NK-92 treated with Interleukin-12 subunit alpha and Interleukin-12 subunit beta, amount 100 ng/mL, for 24 hours (cell line): ENCODE measurements around the gene HHLA2.
"Not testable (repeated sequence)": the region's sequence is repeated elsewhere in the genome, so short reads cannot be mapped to it uniquely, and the experiment has no call there.

Experiments used
- DNase-seq: peaks from one replicate; lab custom pipeline; 2025; lab: John Stamatoyannopoulos, UW

HHLA2 gene

GRCh38 chr3:108296239-108296638 is at the start of gene HHLA2:
TSS of gene HHLA2 (plus strand) at chr3:108296548. CDS start at chr3:108351814, 55,266 bp downstream.
- no peak for DNase-seq

- DNase-seq: no peak
Observed at GRCh38 chr3:108250626-108251025, 45.7 kb upstream of the HHLA2 start.

- no peak for DNase-seq
Observed at GRCh38 chr3:108251265-108251664, 45.1 kb upstream of the HHLA2 start.

DNA sequence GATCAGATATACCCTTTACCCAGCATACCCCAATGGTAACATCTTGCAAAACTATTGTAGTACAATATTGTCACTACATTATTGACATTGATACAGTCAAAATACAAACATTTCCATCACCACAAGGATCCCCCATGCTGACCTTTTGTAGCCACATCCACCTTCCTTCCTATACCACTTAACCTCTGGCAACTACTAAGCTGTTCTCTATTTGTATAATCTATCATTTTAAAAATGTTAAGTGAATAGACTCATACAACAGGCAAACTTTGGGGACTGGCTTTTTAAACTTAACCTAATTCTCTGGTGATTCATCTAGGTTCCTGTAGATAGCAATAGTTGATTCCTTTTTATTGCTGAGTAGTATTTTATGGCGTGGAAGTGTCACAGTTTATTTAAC is 44.5 kb upstream of the HHLA2 start:
- DNase-seq: no peak

- no peak for DNase-seq
Observed at GRCh38 chr3:108255131-108255530, 41.2 kb upstream of the HHLA2 start.

- not testable (repeated sequence) for DNase-seq
Observed at GRCh38 chr3:108264534-108265298, 31.6 kb upstream of the HHLA2 start.

DNA sequence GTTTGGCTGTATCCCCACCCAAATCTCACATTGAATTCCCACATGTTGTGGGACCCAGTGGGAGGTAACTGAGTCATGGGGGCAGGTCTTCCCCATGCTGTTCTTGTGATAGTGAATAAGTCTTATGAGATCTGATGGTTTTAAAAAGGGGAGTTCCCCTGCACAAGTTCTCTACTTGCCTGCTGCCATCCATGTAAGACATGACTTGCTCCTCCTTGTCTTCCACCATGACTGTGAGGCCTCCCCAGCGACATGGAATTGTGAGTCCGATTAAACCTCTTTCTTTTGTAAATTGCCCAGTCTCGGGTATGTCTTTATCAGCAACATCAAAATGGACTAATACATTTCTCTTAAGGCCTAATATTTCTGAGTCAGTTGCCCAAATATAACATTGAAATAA is 28.1 kb upstream of the HHLA2 start:
- not testable (repeated sequence) for DNase-seq

DNA sequence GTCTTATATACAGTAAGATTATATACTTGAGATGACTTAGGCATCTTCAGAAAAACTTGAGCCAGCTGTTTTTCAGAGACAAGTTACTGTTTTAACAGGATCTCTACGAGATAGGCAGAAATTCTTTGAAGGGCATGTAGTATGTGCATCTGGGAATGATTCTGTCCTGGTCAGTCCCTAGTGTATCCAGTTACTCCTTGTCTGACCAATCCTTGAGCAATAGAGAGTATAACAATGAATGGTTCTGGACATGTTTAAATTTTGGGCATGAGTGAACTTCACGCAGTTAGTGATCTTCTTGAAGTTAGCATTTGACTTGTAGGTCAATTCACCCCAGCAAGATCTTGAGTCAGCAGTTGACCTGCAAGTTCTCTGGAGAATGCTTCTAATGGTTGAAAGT is 24.7 kb upstream of the HHLA2 start:
- no peak for DNase-seq

DNA sequence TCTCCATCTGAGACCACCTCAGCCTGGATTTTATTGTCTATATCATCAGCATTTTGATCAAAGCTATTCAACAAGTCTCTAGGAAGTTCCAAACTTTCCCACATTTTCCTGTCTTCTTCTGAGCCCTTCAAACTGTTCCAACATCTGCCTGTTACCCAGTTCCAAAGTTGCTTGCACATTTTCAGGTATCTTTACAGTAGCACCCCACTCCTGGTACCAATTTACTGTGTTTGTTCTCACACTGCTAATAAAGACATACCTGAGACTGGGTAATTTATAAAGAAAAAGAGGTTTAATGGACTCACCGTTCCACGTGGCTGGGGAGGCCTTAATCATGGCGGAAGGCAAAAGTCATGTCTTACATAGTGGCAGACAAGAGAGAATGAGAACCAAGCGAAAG is 17.3 kb upstream of the HHLA2 start:
- not testable (repeated sequence) for DNase-seq

- DNase-seq: no peak
Observed at GRCh38 chr3:108280476-108280875, 15.9 kb upstream of the HHLA2 start.

DNA sequence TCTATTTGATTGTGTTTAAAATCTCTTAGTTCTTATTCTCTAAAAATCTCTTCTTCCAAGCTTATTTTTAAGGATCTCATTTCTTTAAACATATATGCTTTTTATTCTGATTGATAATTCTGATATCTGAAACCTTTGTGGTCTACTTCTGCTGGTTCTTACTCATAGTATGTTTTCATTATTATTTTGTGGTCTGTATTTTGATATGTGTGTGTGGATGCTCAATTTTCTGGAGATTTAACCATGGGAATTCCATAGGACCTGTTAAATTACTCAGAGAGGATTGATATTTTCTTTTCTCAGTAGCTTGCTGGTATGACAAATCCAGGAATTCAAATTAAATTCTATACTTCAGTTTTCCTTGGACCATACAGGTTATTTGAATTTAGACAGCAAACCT is 14.7 kb upstream of the HHLA2 start:
- no peak for DNase-seq

DNA sequence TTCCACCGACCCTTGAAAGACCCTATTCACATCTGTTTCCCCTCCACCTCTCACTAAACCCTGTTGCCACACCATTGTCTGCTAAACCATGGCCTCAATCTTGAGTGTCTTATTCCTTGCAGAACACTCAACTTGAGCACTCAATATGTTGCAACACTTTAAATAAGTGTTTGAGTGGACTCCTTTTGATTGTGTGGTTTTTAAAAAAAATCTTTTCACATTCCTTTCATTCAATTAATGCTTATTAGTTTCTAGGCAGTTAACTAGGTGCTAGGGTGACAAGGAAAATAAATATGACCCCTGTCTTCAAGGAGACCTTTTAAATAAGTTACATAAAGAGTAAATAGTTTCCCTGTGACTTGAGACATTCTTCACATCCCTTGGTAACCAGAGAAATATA is 13.3 kb upstream of the HHLA2 start:
- no peak for DNase-seq

GRCh38 chr3:108283989-108284388 is 12.4 kb upstream of the HHLA2 start:
- DNase-seq: no peak

- DNase-seq: no peak
Observed at GRCh38 chr3:108285176-108285575, 11.2 kb upstream of the HHLA2 start.

GRCh38 chr3:108287146-108287545 is 9.2 kb upstream of the HHLA2 start:
- no peak for DNase-seq

- DNase-seq: not testable (repeated sequence)
Observed at GRCh38 chr3:108288193-108288592, 8.2 kb upstream of the HHLA2 start.

DNA sequence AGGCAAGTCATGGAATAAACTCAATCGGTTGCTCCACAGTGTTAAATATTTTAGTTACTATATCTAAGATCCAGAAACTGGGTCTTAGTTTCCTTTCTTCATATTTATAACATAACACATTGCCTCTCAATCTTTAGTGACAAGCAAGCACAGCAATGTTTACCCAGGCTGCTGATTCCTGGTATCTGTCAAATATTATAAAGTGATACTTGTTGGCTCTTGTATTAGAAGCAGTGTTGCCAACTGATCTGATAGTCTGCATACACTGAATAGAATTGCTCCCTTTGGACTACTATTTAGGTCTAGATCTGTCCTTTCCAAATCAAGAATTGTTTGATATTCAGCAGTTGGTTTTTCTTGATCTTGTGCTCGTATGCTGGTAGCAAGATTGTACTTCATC is 7.2 kb upstream of the HHLA2 start:
- no peak for DNase-seq

GRCh38 chr3:108292450-108292849 is 3.9 kb upstream of the HHLA2 start:
- no peak for DNase-seq

GRCh38 chr3:108292905-108293328 is 3.4 kb upstream of the HHLA2 start:
- DNase-seq: no peak

DNA sequence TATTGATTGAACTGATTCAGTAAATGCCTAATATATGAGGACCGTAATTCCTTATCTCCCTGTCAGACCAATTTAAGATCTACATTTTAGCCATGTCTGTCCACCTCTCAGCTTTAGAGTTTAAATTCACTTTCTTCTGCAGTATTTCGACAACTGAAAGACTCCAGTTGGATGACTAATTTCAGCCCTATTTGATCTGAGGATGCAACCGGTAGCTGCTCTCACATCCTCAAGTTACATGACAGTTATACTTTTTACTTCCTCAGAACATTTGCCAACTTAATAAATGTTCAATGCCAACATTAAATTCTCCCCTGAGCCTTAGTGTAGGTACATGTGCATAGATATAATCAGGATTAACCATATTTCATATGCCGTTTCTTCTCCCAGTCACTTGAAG is 2.5 kb upstream of the HHLA2 start:
- DNase-seq: no peak

DNA sequence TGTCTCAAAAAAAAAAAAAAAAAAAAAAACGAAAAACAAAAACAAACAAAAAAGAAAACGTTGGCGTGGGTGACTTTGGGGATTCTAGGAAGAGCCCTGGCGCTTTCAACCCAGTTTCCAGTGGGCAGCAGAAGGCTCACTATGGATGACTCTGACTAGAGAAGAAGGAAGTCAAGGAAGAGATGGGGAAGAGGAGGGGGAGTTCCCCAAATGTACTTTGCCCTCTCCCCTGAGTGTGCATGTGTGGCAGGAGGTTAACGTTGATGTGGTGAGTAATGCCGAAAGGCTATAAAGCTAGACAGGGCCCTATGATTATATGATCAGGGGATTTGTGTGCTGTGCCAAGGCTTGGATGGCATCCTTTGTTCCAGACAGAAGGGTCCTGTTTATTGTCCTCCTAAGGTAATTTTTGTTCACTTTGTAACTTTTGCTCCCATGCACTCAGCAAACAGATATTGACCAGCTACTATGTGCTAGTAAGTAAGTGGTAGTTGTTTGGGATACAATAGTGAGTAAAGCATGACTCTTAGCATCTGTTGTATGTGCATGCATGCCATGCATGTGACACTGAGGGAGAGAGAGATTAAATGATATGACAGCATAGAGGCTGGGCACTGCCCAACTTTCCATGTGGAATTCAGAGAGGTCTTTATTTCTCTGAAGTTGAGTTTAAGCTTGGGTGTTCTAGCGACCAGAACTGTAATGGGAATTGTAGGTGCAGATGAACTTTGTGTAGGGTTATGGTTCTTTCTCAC is 750 bp upstream of the HHLA2 start:
- DNase-seq: no peak

GRCh38 chr3:108297647-108298046 is 1.3 kb downstream of the HHLA2 start:
- no peak for DNase-seq

DNA sequence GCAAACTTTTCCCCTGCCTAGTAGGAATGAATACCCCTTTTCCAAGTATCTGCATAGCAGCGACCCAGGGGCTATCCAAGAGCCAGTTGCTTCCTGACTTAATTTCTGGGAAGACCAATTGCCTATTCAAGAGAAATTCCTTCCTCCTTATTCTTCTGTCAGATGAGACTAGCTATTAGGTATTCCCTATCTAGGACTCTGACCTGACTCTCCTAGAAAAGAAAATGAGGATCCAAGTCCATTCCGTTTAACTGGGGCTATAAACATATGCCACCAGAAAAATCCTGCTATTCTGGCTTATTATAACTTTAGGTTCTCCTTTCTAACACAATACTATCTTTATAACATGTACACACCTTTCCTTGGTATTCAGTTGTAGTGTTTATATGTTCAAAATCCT is 1.7 kb downstream of the HHLA2 start:
- DNase-seq: no peak
